Breast epithelium (tissue), 4 donors: Measurements from ENCODE around the gene PXN. TPM values are rescaled to one million over a fixed set of nuclear protein-coding genes. Genes with fewer than 3 reads are reported as not detected.

ENCODE experiments used
- DNase-seq, 2 donors: peaks; one replicate each; pipeline ENCODE4 v3.0.0-alpha.2; 2019; ENCODE audit warnings: low spot score in 2 of 2
- H3K27ac ChIP-seq, 2 donors: fragments of 200-600 bp; sonication (generic) in 1 of 2; one replicate each; pipeline ENCODE4 v1.5.1; 2016 to 2019; ENCODE audit warnings: mild to moderate bottlenecking in 1 of 2
- H3K27me3 ChIP-seq, 2 donors: fragments of 200-600 bp; sonication (generic) in 1 of 2; one replicate each; pipeline versions ENCODE4 v1.5.1 to v1.6.0; 2017 to 2019; ENCODE audit warnings: control low read depth in 1 of 2, mild to moderate bottlenecking in 1 of 2
- H3K36me3 ChIP-seq: fragments of 200-600 bp; one replicate; pipeline ENCODE4 v1.5.1; 2019
- H3K4me1 ChIP-seq, 2 donors: fragments of 200-600 bp; sonication (generic); one replicate each; pipeline ENCODE4 v1.5.1; 2016 to 2019; ENCODE audit warnings: control low read depth in 1 of 2
- H3K4me3 ChIP-seq, 3 donors: fragments of 200-600 bp; sonication (generic); 1 replicate in 2 of 3; 2 replicates in 1 of 3; pipeline ENCODE4 v1.5.1; 2016 to 2019; ENCODE audit warnings: mild to moderate bottlenecking in 3 of 3, moderate library complexity in 2 of 3
- H3K9me3 ChIP-seq, 2 donors: fragments of 200-600 bp; sonication (generic) in 1 of 2; one replicate each; pipeline ENCODE4 v1.5.1; 2016 to 2019; ENCODE audit warnings: control low read depth in 1 of 2
- CTCF ChIP-seq, 3 donors: fragments of 450-650 bp; IDR thresholded peaks; one replicate each; pipeline ENCODE4 v1.5.1; 2016 to 2017; ENCODE audit warnings: antibody characterized with exemption in 3 of 3, mild to moderate bottlenecking in 3 of 3, moderate library complexity in 3 of 3
- POLR2A ChIP-seq: fragments of 450-650 bp; IDR thresholded peaks from one replicate; pipeline ENCODE4 v1.6.1; 2016; ENCODE audit warnings: antibody characterized with exemption, mild to moderate bottlenecking, moderate library complexity
- POLR2AphosphoS5 ChIP-seq, 3 donors: sonication (generic); formaldehyde crosslinking; IDR thresholded peaks; one replicate each; pipeline ENCODE4 v1.6.1; 2017; ENCODE audit warnings: antibody characterized with exemption in 3 of 3
- intact Hi-C: fragments of 100-400 bp; cut with DNase I; formaldehyde crosslinking; loops from one replicate; pipeline ENCODE4 v1.15.1; 2023; ENCODE audit warnings: low total_unique reads
- total RNA-seq, 3 donors: library from RNA; depleted of rRNA; stranded (reverse); fragments of >200 nt; gene quantifications; one replicate each; pipeline ENCODE4 v1.1.0, GENCODE V29; 2016

Gene PXN
- total RNA-seq, 3 donors from 2014 or later = 44.8 to 74.1 (median 53.9) TPM

- Histone ChIP-seq H3K27me3 (no peaks in the 10 kb centered on the region), H3K27ac (no peak overlapping the region), H3K4me3 (no peak overlapping the region), H3K9me3 (no peaks in the 10 kb centered on the region), H3K4me1 (no peaks in the 10 kb centered on the region), H3K36me3 (peaks cover 21% of the 10 kb centered on the region)
- DNase-seq = no peak
- intact Hi-C loops = no loop called here
- TF ChIP-seq POLR2A (no peak), CTCF (IDR thresholded peaks at IDR 0.05) (no peak), POLR2AphosphoS5 (IDR thresholded peaks at IDR 0.05) (no peak)
These were observed 90.0 kb downstream of the PXN start for GRCh38 chr12:120175537-120175936.

- DNase-seq = no peak
- TF ChIP-seq CTCF (IDR thresholded peaks at IDR 0.05) = no peak
- no peak for TF ChIP-seq POLR2A
- no peak for TF ChIP-seq POLR2AphosphoS5 (IDR thresholded peaks at IDR 0.05)
These were observed 90.5 kb downstream of the PXN start for GRCh38 chr12:120175062-120175461.

GRCh38 chr12:120172053-120172452 is 93.5 kb downstream of the PXN start:
- H3K36me3 ChIP-seq = peaks cover 28% of the 10 kb centered on the region
- no peaks in the 10 kb centered on the region for H3K27me3 ChIP-seq
- intact Hi-C loops = no loop called here
- no peak overlapping the region for H3K4me3 ChIP-seq
- H3K27ac ChIP-seq = no peak overlapping the region
- H3K4me1 ChIP-seq = no peaks in the 10 kb centered on the region
- TF ChIP-seq POLR2AphosphoS5 (IDR thresholded peaks at IDR 0.05) = no peak
- no peak for TF ChIP-seq CTCF (IDR thresholded peaks at IDR 0.05)
- TF ChIP-seq POLR2A = no peak
- DNase-seq = no peak
- no peaks in the 10 kb centered on the region for H3K9me3 ChIP-seq

More at GRCh38 chr12:120175062-120175461, 90.5 kb downstream of the PXN start:
- H3K27ac ChIP-seq = no peak overlapping the region
- peaks cover 24% of the 10 kb centered on the region for H3K36me3 ChIP-seq
- H3K4me3 ChIP-seq = no peak overlapping the region
- H3K9me3 ChIP-seq = no peaks in the 10 kb centered on the region
- H3K27me3 ChIP-seq = no peaks in the 10 kb centered on the region
- H3K4me1 ChIP-seq = no peaks in the 10 kb centered on the region
- intact Hi-C loops = no loop called here

DNA sequence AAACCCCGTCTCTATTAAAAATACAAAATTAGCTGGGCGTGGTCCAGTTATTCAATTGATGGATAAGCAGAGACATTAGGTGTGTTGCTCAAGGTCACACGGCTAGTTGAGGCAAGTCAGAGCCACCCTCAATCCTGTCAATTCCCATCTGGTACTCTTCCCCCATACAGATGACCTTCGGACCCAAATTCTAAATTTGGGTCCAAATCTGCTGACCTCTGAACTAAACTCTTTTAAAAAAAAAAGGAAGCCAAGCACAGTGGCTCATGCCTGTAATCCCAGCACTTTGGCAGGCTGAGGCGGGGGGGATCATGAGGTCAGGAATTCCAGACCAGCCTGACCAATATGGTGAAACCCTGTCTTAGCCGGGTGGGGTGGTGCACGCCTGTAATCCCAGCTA is 94.9 kb downstream of the PXN start:
- Histone ChIP-seq H3K9me3 (no peaks in the 10 kb centered on the region), H3K27me3 (no peaks in the 10 kb centered on the region), H3K27ac (no peak overlapping the region), H3K36me3 (peaks cover 28% of the 10 kb centered on the region), H3K4me1 (no peaks in the 10 kb centered on the region), H3K4me3 (no peak overlapping the region)
- intact Hi-C loops = no loop called here
- TF ChIP-seq CTCF (IDR thresholded peaks at IDR 0.05) (no peak), POLR2AphosphoS5 (IDR thresholded peaks at IDR 0.05) (no peak), POLR2A (no peak)
- no peak for DNase-seq

- no peak overlapping the region for H3K4me3 ChIP-seq
- H3K27me3 ChIP-seq = no peaks in the 10 kb centered on the region
- H3K27ac ChIP-seq = no peak overlapping the region
- no peaks in the 10 kb centered on the region for H3K4me1 ChIP-seq
- peaks cover 28% of the 10 kb centered on the region for H3K36me3 ChIP-seq
- no peaks in the 10 kb centered on the region for H3K9me3 ChIP-seq
- DNase-seq = no peak
- intact Hi-C loops = no loop called here
- TF ChIP-seq POLR2AphosphoS5 (IDR thresholded peaks at IDR 0.05) (no peak), CTCF (IDR thresholded peaks at IDR 0.05) (no peak), POLR2A (no peak)
These were observed 95.6 kb downstream of the PXN start for GRCh38 chr12:120169946-120170345.
